Activated CD8-positive, alpha-beta memory T cell treated with anti-CD3 and anti-CD28 coated beads, Interleukin-2, amount 50 U/mL, for 1 hour (primary cell): ENCODE data around the gene TLX1.

ENCODE experiments used
- DNase-seq: peaks from one replicate; pipeline ENCODE4 v3.0.0-alpha.2; 2020; ENCODE audit errors: extremely low read depth

TLX1 gene

DNA sequence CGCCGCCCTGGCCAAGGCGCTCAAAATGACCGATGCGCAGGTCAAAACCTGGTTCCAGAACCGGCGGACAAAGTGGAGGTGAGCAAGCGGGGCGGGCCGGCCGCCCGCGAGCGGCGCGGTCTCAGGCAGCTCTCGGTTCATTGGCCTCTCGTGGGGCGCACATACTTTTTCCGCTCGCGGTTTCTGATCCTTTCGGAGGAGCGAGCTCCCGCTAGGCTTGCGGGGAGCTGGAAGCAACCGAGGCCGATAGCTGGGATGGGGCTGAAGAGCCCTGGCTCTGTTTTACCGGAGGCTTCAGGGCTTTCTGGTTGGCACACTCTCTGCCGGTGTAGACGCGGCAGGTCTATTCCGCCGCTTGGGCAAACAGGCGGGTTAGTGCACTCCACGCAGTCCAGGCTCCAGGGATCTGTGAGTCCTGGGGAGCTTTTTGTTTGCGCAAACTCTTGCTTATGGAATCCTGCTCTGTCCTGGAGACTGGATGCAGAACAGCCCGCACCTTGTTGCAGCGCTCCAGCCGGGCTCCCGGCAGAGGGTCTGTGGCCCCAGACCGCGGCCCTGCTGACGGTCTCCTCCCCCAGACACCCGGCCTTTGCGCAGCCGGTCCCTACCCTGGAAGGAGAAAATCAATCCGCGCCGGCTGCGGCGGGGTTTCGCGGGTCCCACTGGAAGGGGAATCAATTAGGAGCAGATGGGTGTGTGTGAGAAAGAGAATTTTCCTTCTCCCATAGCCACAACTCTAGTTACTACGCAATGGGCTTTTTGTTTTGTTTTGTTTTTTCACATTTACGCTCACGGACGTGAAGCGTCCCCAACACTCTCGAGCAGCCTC is 3.4 kb downstream of the TLX1 start:
- no peak for DNase-seq

DNA sequence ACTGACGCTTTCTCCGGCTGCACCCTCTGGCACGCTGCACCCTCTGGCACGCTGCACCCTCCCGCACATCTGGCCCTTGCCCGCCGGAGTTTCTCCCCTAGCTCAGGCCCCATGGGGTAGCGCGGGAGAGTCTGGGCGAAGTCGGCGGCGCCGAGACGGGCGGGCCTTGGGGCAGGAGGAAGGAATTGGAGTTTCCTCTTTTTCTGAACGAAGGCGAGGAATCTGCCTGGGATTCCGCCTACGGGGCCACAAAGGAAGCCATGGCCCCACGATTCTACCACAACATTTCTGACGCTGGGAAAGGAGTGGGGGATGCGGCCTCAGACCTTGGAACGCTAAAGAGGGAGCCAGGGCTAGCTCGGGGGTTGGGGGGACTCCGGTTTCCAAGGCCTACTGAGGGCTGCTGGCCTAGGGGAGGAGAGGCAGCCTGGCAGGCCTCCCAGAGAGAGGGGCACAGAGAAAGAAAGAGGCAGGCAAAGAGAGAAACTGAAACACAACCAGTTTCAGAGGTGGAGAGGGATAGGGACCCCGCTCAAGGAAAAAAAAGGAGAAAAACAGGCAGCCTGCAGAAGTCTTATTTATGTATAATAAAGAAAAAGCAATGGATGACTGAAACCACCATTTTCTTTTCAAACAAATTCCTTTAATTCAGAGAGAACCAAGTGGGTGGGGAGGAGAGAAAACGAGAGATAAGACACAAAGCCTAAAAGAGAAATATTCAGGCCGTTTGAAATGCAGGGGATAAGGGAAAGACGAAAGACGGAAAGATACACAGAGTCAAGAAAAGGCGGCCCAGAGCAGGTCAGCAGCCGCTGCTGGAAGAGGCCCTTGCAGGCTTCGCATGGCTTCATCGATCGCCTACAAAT is 4.3 kb downstream of the TLX1 start:
- DNase-seq: no peak

DNA sequence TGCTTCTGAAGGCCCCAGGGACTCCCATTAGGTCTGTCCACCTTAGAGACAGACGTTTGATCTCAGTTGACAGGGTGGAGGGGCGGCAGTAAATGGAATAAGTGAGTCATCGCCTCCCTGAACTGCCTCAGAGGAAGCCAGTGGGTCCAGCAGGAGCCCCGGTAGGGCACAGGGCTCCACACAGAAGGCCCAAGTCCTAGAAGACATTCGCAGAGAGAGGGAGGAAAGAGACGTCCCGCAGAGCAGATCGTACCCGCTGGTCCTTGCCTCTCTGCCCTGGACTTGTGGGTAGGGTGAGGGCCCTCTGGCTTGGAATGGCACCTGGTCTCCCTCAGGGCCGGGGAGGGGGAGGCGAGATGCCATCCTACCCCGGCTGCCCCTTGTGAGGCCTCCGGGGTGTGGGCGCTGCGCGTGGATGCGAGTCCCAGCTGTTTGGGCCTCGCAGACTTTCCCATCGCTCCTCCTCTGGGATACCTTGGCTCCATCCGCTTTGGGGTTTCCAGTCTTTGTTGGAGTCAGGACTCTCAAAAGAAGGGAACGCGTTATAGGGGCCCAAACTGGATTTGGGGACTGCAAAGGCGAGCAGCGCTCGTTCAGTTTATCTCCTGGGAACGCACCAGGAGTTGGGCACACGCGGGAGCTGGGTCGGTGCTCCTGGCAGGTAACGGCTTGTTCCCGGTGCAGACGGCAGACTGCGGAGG is 5.1 kb downstream of the TLX1 start:
- no peak for DNase-seq

DNA sequence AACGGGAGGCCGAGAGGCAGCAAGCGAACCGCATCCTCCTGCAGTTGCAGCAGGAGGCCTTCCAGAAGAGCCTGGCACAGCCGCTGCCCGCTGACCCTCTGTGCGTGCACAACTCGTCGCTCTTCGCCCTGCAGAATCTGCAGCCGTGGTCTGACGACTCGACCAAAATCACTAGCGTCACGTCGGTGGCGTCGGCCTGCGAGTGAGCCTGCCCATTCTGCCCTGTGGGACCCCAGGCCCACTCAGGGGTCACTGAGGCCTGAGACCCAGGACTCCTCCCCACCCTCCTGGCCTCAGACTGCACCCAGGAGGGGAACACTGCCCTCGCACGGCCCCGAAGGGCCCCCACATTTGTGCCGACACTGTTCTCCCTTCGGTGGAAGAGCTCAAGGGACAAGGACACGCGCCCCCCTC is 5.6 kb downstream of the TLX1 start:
- no peak for DNase-seq

DNA sequence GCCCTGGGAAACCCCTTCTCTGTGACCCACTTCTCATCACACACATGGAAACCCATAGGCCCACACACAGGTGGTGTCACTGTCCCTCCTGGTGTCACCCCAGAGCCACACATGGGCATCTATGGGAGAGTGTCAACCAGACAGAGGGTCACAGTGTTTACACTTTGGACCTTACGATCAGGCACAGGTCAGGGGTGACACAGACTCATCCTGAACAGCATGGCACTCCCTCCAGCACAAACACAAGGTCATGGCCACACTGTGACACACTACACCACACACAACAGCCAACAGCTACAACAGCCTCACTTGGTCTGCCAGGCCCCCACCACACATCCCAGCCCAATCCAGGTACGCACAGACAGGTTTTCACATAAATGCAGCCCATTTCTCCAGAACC is 6.2 kb downstream of the TLX1 start:
- DNase-seq: no peak

DNA sequence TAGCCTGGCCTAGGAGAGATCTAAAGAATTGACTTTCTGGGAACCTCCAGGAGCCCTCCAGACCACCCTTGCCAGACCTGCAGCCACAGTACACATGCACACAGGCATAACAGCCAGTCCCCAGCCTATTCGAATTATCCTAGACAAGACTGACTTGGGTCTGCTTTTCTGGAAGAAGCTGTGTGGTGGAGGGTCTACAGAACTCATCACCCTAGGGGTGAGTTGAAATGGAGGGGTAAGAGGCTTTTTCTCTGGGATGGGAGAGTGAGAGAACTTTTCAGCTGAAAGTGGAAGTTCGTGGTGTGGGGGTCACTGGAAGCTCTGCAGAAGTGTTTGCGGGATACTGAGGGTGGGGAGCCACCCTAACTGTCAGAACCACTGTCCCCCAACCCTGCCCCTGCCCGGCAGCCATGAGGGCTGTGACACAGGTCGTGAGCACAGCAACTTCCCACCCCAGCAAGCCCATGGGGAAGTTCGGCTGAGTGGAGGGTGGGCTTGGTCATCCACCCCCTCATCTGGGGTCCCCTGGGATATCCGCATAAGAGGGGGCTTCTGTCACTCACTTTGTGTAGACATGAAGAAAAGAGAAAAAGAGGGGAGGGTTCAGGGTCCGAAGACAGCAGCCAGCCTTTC is 7.8 kb downstream of the TLX1 start:
- no peak for DNase-seq

DNA sequence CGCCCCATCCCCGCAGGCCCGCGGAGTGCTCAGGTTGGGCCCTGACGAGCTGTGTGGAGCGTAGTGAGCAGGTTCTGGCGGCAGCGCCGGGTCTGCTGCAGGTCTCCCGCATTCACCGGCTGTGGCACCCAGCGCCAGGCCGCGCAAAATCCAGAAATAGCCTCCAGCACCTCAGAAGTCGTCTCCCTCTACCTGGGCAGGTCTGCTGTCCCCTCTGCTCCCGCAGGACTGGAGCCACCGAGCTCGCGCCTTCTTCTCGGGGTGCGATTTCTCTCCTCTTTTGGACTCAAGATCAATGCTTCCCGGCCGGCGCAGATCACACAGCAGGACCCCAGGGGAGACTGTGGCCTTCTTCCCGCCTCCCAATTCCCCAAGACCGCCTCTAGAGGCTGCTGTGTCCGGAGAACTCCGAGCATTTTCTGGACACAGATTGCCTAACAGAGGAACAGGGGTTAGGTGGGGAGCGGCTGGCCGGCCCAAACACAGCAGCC is 8.4 kb downstream of the TLX1 start:
- no peak for DNase-seq

DNA sequence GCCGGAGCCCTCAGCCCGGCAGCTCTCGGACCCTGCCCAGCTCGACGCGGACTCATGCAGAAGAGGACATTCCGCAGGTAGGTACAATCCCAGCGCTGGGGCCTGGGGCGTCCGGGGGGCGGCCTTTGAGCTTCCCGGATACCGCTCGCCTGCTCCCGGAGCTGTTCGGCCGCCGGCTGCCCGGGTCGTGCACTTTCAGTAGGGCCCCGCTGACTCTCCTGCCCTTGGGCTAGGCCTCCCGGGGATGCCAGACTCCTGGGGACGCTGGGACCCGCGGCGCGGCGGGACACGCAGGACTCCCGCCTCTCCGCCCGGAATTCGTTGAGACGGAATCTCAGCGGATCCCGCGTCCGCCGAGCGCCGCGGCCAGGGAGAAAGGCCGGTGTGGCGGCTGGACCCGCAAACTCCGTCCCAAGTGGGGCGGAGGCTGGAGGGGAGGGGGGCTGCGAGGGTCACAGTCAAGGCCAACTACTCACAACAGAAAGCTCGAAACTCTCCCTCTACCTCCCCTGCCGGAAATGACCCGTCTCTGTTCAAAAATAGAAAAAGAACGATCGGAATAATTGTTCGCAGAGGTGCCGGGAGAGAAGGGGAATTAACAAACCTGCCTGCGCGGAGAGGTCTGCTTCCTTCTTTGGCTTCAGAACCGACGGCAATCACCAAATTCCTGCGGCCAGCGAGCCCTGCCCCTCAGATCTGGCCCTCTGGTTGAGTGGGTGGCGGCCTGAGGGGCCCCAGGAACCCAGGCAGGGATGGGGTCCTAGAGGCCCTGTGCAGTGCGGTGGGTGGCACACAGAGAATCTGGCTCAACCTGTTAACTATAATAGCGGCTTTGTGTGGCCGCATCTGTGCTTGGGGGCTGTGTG is 9.2 kb downstream of the TLX1 start:
- DNase-seq: no peak

DNA sequence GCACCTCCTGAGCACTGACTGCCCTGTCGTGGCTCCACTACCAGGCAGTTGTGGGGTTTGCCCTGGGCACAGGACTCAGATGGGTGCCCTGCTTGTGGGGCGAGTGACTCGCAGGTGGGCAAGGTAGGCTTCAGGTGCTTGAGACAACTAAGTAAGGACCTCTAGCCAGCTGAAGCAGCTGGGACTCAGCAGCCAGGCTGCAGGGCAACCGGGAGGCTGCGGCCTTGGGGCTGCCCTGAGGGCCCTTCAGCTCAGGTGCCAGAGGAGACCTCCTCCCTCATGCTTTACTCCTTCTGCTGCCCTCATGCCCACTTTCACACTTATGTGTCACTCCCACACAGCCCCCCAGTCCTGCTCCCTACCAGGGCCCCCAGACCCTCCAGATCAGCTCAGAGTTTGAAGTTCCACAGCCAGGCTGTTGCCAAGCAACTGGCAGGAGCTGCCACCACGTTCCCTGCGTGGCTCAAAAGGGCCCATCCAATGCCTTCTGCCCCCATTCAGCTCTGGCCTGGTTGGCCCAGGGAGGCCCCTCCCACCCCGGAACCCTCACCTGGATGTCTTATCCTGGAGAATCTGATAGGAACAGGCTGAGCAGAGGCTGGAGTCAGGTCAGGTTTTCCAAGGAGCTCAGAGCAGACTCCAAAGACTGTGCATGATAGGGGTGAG is 10.0 kb downstream of the TLX1 start:
- DNase-seq: no peak

DNA sequence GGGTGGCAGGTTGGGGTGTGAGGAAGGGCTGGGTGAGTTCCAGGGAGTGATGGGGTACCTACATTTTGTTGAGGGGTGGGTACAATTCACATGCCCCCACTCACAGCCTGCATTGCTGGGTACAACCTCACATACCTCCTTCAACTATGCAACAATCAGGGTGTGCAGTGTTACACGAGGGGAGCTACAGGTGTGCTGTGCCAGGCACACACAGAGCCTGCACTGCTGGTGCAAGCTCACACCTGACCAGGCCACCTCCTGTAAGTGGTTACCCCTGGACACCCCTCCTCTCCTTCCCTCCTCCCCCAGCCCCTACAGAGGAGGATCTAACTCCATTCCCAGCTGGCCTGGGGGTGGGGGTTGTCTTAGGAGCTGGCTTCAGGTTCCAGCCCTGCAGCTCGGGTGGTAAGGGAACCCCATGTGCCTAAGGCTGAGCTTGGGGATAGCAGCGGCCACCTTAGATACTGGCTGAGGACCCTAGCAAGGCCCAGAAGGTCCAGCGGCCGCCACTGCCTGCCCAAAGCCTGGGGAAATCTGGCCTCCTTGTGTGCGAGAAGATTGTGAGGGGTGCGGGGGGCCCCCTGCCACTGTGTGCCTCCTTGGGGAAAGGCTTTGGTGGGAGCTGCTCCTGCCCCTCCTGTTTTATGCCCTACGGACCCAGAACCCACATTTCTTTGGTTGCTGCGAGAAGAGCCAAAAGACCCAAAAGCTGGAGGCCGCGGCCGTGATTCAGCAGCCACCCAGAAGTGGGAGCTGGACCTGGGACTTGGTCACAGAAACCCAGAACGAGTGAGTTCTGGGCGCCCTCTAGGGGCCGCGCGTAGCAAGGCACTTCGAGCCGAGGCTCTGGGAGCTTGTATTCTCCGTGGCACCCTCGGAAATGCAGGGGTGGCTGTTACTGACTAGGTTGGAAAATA is 10.8 kb downstream of the TLX1 start:
- DNase-seq: peak; percentile 28

DNA sequence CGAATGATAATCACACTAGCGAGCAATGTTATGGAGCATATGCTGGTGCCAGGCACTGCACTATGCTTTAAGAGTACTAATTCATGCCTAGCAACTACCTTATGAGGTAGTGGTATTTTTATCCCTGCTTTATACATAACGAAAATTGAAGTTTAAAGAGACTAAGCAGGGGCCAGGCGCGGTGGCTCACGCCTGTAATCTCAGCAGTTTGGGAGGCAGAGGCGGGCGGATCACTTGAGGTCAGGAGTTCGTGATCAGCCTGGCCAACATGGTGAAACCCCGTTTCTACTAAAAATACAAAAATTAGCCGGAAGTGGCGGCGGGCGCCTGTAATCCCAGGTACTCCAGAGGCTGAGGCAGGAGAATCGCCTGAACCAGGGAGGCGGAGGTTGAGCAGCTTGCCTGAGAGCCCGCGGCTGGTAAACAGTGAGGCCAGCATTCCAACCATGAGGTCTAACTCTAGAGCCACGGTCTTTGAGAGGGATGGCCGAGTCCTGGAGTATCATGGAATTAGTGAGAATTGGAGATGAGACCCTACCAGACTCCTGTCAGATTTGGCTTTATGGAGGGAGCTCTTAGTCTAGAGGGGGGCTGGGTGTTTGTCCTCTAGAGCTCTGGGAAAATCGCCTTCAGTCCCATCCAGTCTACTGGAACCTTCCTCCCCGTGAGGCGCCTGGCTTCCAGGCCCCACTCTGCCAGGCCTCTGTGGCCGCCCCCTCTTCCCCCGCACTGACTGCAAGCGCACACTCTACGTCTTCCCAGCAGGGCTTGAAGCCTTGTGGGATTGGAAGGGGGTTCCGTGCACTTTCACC is 11.6 kb downstream of the TLX1 start:
- no peak for DNase-seq

DNA sequence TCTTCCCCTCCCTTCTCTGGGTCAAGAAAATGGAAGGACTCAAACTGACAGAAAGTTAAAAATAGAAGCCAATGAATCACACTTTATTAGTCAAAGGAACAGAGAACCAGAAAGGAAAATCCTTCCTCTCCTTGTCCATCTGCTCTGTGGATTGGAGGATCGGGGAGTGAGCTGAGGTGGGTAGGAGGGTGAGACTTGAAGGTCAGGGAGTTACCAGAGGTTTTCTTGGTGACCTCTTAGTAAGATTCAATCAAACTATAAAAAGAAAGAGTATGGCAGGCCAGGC is 12.2 kb downstream of the TLX1 start:
- DNase-seq: no peak

DNA sequence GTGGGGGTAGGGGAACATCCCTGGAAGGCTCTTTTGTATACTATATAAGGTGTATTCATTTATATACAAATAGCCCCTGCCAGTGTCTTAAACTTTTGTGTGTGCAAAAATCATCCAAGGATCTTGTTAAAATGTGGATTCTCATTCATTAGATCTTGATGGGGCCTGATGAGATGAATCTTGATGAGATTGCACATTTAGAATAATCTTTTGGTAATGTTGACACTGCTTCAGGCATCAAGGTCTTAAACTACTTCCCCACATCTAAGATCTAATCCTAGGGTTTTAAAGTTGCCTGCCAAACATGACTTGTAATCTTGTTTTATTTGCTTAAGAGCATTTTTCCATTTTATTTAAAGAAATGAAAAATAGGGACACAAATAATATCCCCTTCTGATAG is 13.0 kb downstream of the TLX1 start:
- no peak for DNase-seq

DNA sequence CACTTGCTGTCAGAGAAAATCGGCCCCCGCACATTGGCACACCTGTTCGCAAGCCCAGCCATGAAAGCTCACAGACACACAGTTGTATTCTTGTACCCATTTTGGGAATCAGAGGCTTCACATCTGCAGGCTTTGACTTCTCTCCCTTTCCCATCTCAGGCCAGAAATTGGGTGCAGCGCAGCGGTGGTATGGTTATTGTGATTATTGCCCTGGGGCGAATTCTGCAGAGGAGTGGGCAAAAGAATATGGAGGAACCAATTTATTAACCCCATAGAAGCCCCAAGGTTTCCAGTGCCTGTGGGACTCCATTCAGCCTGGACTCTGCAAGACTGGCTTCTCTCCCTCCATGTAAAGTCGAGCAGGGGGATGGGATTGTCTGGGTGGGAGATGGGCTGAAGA is 14.0 kb downstream of the TLX1 start:
- DNase-seq: no peak

DNA sequence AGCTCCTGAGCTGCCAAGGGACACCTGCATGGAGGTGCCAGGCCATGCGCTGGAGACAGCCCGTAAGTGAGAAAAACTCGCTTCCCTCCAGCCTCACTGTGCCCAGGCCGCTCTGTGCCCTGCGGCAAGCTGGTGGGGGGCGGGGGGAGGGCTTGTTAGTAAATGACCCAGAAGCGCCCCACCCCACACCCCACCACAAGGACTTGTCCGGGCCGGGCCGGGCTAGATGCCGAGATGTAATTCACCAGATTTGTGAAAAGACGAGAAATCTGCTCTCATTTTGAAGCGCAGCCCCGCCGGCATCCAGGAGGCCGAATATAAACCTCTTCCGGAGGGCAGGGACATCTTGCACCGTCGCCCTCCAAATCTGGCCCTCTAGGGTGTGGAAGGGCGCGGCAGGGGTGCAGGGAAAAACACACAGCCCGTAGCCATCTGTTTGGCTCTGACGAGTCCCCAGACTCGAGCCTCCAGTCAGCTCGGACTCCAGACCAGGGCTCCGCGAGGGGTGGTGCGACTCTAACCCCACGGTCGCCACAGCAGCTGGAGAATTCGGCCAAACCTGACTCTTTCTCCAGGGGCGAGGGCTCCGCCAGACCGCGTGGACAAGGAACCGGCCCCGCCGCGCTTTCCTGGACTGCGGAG is 14.8 kb downstream of the TLX1 start:
- no peak for DNase-seq

DNA sequence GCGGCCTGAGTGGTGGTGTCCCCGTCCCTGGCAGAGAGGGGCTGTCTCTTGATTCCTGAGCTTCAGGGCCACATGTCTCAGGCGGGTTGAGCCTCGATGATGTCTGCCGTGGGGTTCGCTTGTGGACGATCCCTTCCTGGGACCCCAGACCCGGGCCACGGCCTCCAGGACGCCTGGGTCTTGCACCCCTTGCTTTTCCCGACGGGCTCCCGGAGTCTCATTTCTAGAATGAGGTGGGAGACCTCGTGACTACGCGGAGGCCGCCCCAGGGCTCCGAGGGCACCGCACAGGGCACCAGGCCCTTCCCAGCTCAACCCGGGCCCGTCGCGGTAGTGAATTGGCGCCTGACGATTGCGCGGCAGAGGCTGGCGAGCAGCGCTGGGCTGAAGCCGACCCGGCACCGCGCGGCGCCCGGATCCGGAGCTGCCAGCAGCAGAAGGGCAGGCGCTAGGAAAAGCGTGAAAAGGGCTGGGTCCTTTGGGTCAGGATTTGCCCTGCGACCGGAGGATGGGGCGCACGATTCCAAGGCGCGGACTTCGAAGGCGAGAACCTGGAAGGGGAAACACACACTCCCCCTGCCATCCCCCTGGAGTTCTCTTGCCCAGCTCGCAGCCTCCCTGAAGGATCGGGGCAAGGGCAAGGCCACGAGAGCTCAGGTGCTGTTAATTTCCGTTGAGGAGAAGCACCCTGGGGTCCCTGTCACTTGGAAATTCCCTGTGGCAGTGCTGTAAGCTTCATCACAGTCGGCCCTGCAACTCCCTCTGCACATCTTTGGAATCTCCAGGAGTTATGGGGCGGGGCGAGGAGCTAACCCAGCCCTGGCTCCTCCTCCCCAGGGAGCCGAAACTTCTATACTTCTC is 15.5 kb downstream of the TLX1 start:
- no peak for DNase-seq

DNA sequence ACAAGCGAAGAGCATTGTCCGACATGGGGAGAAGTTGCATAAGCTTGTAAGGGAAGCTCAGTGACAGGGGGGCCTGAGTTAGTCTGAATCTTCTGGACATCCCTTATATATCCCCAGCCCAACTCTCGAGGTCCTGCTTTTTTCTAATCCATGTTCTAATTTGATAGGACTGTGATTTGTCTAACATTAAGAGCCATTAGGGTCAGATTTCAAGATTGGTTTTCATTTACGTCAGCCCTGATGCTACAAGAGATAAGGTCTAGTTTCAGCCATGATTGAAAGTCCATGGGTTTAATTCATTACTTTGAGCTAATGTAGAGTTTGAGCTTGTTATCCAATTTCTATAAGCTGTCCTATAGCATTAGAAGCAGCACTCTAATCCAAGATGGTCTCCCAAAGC is 20.3 kb downstream of the TLX1 start:
- no peak for DNase-seq
